ENCODE measurements around the gene THAP5.

GRCh38 chr7:108525985-108526767 is 43.3 kb downstream of the THAP5 start, which contains the start of gene PNPLA8:
- TF ChIP-seq CTCF (IDR thresholded peaks at IDR 0.05 in 8 of 11, conservative IDR thresholded peaks at IDR 0.05 in 3 of 11), result peak in 4 of 11 experiments; percentile 21 to 30 (median 26)
- peak; percentile 98 to 100 (median 100) for TF ChIP-seq POLR2AphosphoS5 (IDR thresholded peaks at IDR 0.05)
